ENCODE measurements around the gene KAT2A. TPM values are rescaled to one million over a fixed set of nuclear protein-coding genes. Genes with fewer than 3 reads are reported as not detected.

Gene KAT2A
- total and polyA plus RNA-seq, 4 donors, result 18.8 to 56.8 (median 32.7) TPM

DNA sequence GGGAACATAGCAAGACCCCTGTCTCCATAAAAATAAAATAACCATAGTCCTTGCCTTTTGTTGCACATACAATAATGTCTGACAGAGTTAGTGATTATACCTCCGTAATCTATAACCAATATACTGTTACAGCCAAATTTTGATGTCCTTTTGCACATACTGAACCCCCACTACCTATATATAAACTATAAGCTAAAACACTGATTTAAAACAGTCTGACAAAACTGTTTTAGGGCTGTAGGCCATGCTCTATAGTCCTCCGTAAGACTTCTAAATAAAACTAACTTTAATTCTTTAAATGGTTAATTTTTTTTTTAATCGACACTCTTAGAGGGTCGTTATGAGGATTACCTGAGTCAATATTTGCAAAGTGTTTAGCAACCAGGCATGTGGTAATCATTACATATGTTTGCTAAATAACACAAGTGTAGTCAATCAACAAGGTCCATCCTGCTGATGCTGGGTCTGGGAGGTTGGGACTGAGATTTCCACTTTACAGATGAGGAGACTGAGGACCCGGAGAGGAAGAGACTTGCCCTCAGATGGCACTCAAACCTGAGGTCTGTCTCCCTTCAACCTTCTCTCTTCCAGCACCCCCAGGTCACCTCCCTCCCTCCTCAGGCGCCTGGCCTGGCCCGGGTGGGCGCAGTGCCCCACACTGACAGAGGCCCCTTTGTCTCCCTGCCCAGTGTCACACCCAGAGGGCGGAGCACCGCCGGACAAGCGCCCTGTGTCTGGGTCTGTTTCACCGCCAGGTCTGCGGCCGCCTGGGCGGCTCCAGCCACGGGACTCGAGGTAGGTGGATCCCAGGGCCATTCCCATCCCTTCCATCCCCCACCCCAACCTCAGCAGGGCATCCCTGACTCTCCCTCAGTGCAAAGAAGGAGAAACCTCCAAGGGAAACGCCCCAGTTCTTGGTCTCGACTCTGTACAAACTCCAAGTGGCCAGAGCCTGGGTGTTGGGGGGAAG, 33.1 kb downstream of the KAT2A start:
- peaks cover 0 to 1% (median 0%) of the 10 kb centered on the region in 5 donors for H3K4me1 ChIP-seq (ENCODE audit: control insufficient read depth in 5 of 5, insufficient read depth in 5 of 5, low read length in 5 of 5)
- H3K27ac ChIP-seq (ENCODE audit: low read depth in 1 of 2, low read length in 1 of 2), result no peak overlapping the region
- no peak for ATAC-seq (ENCODE audit: insufficient read depth, low FRiP score)
- no peak for DNase-seq
- H3K9ac ChIP-seq (ENCODE audit: insufficient read depth in 1 of 2, low read length in 2 of 2), result no peak overlapping the region
- TF ChIP-seq CTCF (IDR thresholded peaks at IDR 0.05; ENCODE audit: control extremely low read depth, extremely low read depth), result no peak
- peaks cover 0 to 2% (median 0%) of the 10 kb centered on the region in 3 donors for H3K27me3 ChIP-seq (ENCODE audit: control insufficient read depth in 3 of 3, insufficient read depth in 3 of 3, low read length in 2 of 3)
- H3K4me3 ChIP-seq, result no peak overlapping the region
- WGBS, 2 donors, result 62 to 78% methylated on average over 20 of the region's 20 CpGs
- H3K36me3 ChIP-seq (ENCODE audit: control insufficient read depth in 4 of 4, insufficient read depth in 4 of 4, low read length in 4 of 4), result no peaks in the 10 kb centered on the region
- H3K9me3 ChIP-seq (ENCODE audit: control insufficient read depth in 4 of 4, insufficient read depth in 3 of 4, low read length in 3 of 4), result no peaks in the 10 kb centered on the region

DNA sequence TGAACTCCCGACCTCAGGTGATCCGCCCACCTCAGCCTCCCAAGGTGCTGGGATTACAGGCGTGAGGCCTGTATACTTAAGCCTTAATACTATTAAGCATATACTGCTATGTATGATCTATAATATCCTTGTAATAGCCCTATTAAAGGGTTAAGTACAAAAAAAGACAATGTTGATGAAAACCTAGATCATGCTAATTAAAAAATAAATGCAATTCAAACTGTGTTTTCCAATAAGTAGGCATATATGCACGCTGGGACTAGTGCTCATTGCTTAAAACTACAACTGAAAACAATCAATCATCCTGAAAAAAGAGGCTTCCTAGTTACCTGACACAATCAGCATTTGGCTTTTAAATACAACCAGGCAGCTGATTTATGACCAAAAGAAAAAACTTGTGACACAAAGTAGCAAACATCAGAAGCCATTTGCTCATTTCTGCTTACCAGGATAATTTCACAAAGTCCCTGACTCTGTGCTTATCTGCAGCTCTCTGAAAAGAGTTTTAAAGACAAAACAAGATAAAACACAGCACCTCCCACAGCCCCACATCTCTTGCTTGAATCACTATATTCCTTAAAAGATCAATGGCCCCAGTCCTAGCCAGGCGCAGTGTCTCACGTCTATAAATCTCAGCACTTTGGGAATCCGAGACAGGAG, 34.0 kb downstream of the KAT2A start:
- 85 to 93% methylated on average over 7 of the region's 7 CpGs for WGBS, 2 donors
- no peak for ATAC-seq (ENCODE audit: insufficient read depth, low FRiP score)

DNA sequence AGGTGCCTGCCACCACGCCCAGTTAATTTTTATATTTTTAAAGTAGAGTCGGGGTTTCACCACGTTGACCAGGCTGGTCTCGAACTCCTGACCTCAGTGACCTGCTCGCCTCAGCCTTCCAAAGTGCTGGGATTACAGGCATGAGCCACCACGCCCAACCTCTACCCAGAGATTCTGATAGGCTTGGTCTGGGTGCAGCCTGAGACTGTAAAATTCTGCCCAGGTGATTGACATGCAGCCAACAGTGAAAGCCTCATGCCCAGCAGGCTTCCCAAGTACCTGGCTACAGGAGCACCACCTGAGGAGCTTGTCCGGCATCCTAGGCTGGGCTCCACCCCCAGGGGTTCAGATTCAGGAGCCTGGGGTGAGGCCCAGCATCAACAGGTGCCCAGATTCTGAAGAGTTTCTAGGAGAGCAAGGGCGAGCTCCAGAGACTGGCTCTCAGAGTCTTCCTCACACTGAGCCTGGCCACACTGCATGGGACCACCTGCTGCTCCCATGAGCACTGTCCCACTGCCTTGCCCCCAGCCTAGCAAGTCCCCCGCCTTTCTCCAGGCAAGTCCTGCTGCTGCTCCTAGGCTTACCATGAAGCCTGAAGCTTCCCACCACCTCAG, 39.5 kb downstream of the KAT2A start:
- 89 to 92% methylated on average over 9 of the region's 9 CpGs for WGBS, 2 donors
- no peaks in the 10 kb centered on the region for H3K9me3 ChIP-seq (ENCODE audit: control insufficient read depth in 4 of 4, insufficient read depth in 3 of 4, low read length in 3 of 4)
- DNase-seq, result no peak
- H3K4me1 ChIP-seq (ENCODE audit: control insufficient read depth in 5 of 5, insufficient read depth in 5 of 5, low read length in 5 of 5), result no peaks in the 10 kb centered on the region
- H3K27ac ChIP-seq (ENCODE audit: low read depth in 1 of 2, low read length in 1 of 2), result no peak overlapping the region
- H3K36me3 ChIP-seq (ENCODE audit: control insufficient read depth in 4 of 4, insufficient read depth in 4 of 4, low read length in 4 of 4), result no peaks in the 10 kb centered on the region
- no peak overlapping the region for H3K4me3 ChIP-seq
- no peak for TF ChIP-seq CTCF (IDR thresholded peaks at IDR 0.05; ENCODE audit: control extremely low read depth, extremely low read depth)
- no peak for ATAC-seq (ENCODE audit: insufficient read depth, low FRiP score)
- H3K9ac ChIP-seq (ENCODE audit: insufficient read depth in 1 of 2, low read length in 2 of 2), result no peak overlapping the region
- H3K27me3 ChIP-seq (ENCODE audit: control insufficient read depth in 3 of 3, insufficient read depth in 3 of 3, low read length in 2 of 3), result no peaks in the 10 kb centered on the region

More for the DNA sequence above, 34.0 kb downstream of the KAT2A start:
- TF ChIP-seq CTCF (IDR thresholded peaks at IDR 0.05; ENCODE audit: control extremely low read depth, extremely low read depth), result no peak
- Histone ChIP-seq H3K27me3 (ENCODE audit: control insufficient read depth in 3 of 3, insufficient read depth in 3 of 3, low read length in 2 of 3) (peaks cover 0 to 2% (median 0%) of the 10 kb centered on the region in 3 donors), H3K4me1 (ENCODE audit: control insufficient read depth in 5 of 5, insufficient read depth in 5 of 5, low read length in 5 of 5) (peaks cover 0 to 1% (median 0%) of the 10 kb centered on the region in 5 donors), H3K36me3 (ENCODE audit: control insufficient read depth in 4 of 4, insufficient read depth in 4 of 4, low read length in 4 of 4) (no peaks in the 10 kb centered on the region), H3K4me3 (no peak overlapping the region), H3K27ac (ENCODE audit: low read depth in 1 of 2, low read length in 1 of 2) (no peak overlapping the region), H3K9ac (ENCODE audit: insufficient read depth in 1 of 2, low read length in 2 of 2) (no peak overlapping the region), H3K9me3 (ENCODE audit: control insufficient read depth in 4 of 4, insufficient read depth in 3 of 4, low read length in 3 of 4) (no peaks in the 10 kb centered on the region)
- no peak for DNase-seq

Data from lung (tissue), 12 donors.